Measurements from ENCODE around the gene PROKR2.

DNA sequence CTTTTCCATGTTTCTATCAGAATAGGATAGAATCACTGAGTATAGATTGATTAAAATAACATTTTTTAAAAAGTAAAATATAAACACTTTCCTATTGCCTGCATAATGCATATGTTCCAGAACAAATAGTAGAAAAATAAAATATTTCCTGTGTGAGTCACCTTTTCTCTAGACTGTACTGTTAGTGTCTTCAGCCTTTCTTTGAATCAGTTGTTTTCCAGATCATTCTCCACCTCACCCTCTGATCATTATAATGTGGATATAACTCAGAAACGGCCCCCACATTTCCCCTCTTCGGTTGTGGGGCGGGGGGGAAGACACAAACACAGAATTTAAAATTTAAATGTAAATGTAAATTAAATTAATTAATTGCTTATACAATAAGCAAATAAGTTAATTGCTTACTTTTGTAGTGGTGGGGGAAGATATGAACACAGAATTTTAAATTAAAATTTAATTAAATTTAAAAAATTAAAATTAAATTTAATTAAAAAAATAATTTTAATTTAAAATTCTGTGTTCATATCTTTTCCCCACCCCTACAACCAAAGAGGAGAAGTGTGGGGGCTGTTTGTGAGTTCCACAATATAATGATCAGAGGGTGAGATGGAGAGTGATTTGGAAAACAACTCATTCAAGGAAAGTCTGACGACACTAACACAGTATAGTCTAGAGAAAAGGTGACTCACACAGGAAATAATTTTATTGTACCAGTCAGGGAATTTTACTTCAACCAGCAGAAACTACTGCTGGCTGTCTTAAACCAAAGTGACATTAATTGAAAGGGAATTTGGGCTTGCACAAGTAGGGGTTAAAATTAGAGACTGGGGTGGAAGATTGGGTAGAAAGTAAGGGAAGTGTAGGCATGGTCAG lies 37.1 kb upstream of the PROKR2 start:
- TF ChIP-seq, protein P1, sequence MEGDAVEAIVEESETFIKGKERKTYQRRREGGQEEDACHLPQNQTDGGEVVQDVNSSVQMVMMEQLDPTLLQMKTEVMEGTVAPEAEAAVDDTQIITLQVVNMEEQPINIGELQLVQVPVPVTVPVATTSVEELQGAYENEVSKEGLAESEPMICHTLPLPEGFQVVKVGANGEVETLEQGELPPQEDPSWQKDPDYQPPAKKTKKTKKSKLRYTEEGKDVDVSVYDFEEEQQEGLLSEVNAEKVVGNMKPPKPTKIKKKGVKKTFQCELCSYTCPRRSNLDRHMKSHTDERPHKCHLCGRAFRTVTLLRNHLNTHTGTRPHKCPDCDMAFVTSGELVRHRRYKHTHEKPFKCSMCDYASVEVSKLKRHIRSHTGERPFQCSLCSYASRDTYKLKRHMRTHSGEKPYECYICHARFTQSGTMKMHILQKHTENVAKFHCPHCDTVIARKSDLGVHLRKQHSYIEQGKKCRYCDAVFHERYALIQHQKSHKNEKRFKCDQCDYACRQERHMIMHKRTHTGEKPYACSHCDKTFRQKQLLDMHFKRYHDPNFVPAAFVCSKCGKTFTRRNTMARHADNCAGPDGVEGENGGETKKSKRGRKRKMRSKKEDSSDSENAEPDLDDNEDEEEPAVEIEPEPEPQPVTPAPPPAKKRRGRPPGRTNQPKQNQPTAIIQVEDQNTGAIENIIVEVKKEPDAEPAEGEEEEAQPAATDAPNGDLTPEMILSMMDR (IDR thresholded peaks at IDR 0.05; ENCODE audit: borderline replicate concordance, extremely low read depth, low read length, poor library complexity, severe bottlenecking): no peak
- TF ChIP-seq EZH2 (IDR thresholded peaks at IDR 0.05; ENCODE audit: borderline replicate concordance, low read depth, low read length, severe bottlenecking): no peak
